Measurements from ENCODE around the gene SPNS3. TPM values are rescaled to one million over a fixed set of nuclear protein-coding genes. Genes with fewer than 3 reads are reported as not detected.

Gene SPNS3
- total and polyA plus RNA-seq, 2 of the 8 experiments (the other 6 are each of a cell fraction or from before 2014, with no cell fraction given): not detected

- H3K79me2 ChIP-seq (ENCODE audit: control insufficient read depth in 1 of 2, insufficient read depth in 2 of 2, low read length in 2 of 2): no peaks in the 10 kb centered on the region
- FAIRE-seq (no peak), DNase-seq (ENCODE audit: low read depth in 1 of 2, low spot score in 2 of 2) (no peak)
- WGBS, 2 experiments (ENCODE audit: extremely low coverage in 1 of 2, insufficient coverage in 1 of 2, insufficient read length in 1 of 2, insufficient replicate concordance in 2 of 2, low coverage in 1 of 2, low lambda C conversion rate in 2 of 2, missing lambda C conversion rate in 1 of 2): 89% methylated on average over 4 of the region's 4 CpGs; no CpG with 5 or more reads in 1 of the 2 experiments
- H3K9me3 ChIP-seq (ENCODE audit: insufficient read depth in 2 of 2, low read depth in 1 of 2, low read length in 1 of 2): no peaks in the 10 kb centered on the region
- no peaks in the 10 kb centered on the region for H3K4me1 ChIP-seq (replicated peaks in 1 of 4; ENCODE audit: control insufficient read depth in 3 of 4, insufficient read depth in 4 of 4, low read length in 3 of 4)
- no peaks in the 10 kb centered on the region; a peak in 2 of 7 replicates for H3K27me3 ChIP-seq (replicated peaks in 1 of 4; ENCODE audit: control insufficient read depth in 3 of 4, extremely low read depth in 1 of 4, insufficient read depth in 3 of 4, low read length in 3 of 4)
- no peak for TF ChIP-seq SP1 (IDR thresholded peaks at IDR 0.05; ENCODE audit: low read depth, low read length)
- H2AK5ac ChIP-seq (ENCODE audit: low read depth, low read length): no peak overlapping the region
- H4K91ac ChIP-seq (replicated peaks; ENCODE audit: insufficient read length, low read length): no peak overlapping the region
- no peak overlapping the region for H2BK12ac ChIP-seq (ENCODE audit: low read depth, low read length)
- no peak overlapping the region for H3K4ac ChIP-seq (replicated peaks; ENCODE audit: insufficient read length, low read depth, low read length)
- H2BK20ac ChIP-seq (ENCODE audit: low read length): no peak overlapping the region
- no peak overlapping the region for H3K14ac ChIP-seq (ENCODE audit: insufficient read length)
- ChIA-PET CTCF (ENCODE audit: partially characterized antibody) (interaction anchor here (1.1 to 2.8 kb wide), 6 partner anchors 9 to 80 kb away, joined by 3 to 12 read pairs (median 4); no protein-coding TSS in a partner anchor), POLR2A (ENCODE audit: partially characterized antibody) (interaction anchor here (0.6 kb wide), 1 partner anchor 352 kb away, joined by 4 read pairs; no protein-coding TSS in a partner anchor)
- no peak overlapping the region for H3K4me3 ChIP-seq (ENCODE audit: extremely low read depth in 1 of 4, insufficient read depth in 2 of 4, low read depth in 3 of 4, low read length in 4 of 4)
- no peak overlapping the region for H2BK120ac ChIP-seq (replicated peaks; ENCODE audit: low read depth, low read length)
- H3K56ac ChIP-seq (replicated peaks; ENCODE audit: insufficient read length, low read depth, low read length): no peak overlapping the region
- no peaks in the 10 kb centered on the region for H3K23me2 ChIP-seq (ENCODE audit: low read depth, low read length)
- no peak overlapping the region for H3K23ac ChIP-seq (ENCODE audit: insufficient read length)
- no peak overlapping the region for H3K18ac ChIP-seq (ENCODE audit: extremely low read depth, low read length)
- no peaks in the 10 kb centered on the region for H3K79me1 ChIP-seq (ENCODE audit: low read depth, low read length)
- H4K20me1 ChIP-seq (replicated peaks in 1 of 2; ENCODE audit: control insufficient read depth in 1 of 2, insufficient read depth in 2 of 2, low read length in 2 of 2): no peaks in the 10 kb centered on the region
- H3K36me3 ChIP-seq (ENCODE audit: control insufficient read depth in 2 of 4, insufficient read depth in 4 of 4, low read length in 3 of 4): no peaks in the 10 kb centered on the region
- H2AFZ ChIP-seq (ENCODE audit: low read length): no peak overlapping the region
- no peak overlapping the region for H3K9ac ChIP-seq (replicated peaks in 1 of 4; ENCODE audit: extremely low read depth in 1 of 4, low read depth in 3 of 4, low read length in 3 of 4)
- no peak overlapping the region for H2BK15ac ChIP-seq (ENCODE audit: low read length)
- H3K4me2 ChIP-seq (ENCODE audit: insufficient read depth in 1 of 2, low read depth in 2 of 2, low read length in 2 of 2): no peak overlapping the region
- H3K27ac ChIP-seq (ENCODE audit: low read depth, low read length): no peak overlapping the region
- no peak overlapping the region for H4K8ac ChIP-seq (ENCODE audit: extremely low read depth, insufficient read depth, low read length)
- no peak overlapping the region for H4K5ac ChIP-seq (ENCODE audit: insufficient read length, low read depth, low read length)
- no peak overlapping the region for H2BK5ac ChIP-seq (ENCODE audit: low read depth, low read length)
These were observed 2.6 kb downstream of the SPNS3 start for GRCh38 chr17:4436381-4436780.
